Ureter (tissue), 1 donor: ENCODE results near the gene NDUFS2. TPM values are rescaled to one million over a fixed set of nuclear protein-coding genes. Genes with fewer than 3 reads are reported as not detected.
A peak's percentile ranks its signal among the peaks of the same experiment; 100 is the strongest.

Source experiments
- DNase-seq: peaks from one replicate; pipeline ENCODE4 v3.0.0-alpha.2; 2020; ENCODE audit warnings: low spot score
- total RNA-seq: library from RNA; stranded (reverse); gene quantifications from one replicate; pipeline ENCODE4 v1.2.4, GENCODE V29; 2023
- donor health status: DM: yes; HTN: yes; CAD: no.

Gene NDUFS2
- total RNA-seq, 1 donor from 2014 or later: 94.1 TPM

DNA sequence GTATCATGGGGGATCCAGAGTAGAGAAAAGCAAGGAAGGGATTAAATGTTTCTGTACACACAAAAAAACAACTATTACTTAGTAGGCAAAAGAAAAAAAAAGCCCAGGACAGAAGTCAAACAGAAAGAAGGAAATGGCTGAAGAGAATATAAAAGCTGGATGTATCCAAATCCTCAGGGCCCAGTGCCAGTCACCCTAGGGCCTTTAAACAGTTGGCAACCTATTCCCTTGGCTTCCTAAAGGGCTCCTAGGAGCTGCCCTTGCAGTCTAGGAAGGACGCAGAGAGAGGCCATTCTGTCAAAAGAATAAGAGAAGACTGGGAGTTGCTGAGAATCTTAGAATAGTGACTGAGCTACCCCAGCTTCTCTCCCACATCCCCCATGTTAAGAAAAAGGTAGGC, 29.8 kb upstream of the NDUFS2 start:
- no peak for DNase-seq

- DNase-seq: no peak
Measured at GRCh38 chr1:161172776-161173376, 29.3 kb upstream of the NDUFS2 start.

DNA sequence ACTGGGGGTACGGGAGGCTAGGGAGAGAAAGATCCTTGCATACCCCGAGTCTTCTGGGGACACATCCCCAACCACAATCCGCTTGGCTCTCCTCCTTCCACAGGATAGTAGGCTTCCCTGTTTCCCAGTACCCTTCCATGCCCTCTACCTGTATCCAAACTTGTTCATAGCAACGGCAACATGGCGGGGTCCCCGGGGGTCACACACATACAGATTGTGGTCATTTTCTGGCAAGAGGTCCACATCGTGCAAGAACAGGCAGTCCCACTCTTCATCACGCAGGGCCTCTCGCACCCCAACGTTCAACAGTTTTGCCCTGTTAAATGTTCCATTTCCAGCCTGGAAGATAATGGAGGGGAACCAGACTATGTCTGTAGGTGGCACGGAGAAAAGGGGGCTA, 28.5 kb upstream of the NDUFS2 start:
- DNase-seq: no peak

DNA sequence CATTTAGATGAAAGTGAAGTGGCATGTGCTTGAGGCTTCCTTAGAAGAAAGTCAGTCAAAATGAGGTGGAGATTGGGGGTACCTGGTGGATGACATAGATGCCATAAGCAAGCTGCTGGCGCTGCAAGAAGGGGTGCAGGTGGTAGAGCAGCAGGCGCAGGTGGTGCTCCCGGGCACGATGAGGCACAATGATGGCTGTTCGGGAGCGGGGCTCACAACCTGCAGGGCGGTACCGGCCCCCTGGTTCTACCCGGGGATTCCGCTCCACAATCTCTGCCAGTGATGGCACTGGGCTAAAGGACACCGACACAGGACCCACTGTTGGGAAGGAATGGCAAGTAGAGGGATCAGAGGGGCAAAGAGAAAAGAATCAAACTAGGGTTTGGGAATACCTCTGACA, 27.3 kb upstream of the NDUFS2 start:
- no peak for DNase-seq

DNA sequence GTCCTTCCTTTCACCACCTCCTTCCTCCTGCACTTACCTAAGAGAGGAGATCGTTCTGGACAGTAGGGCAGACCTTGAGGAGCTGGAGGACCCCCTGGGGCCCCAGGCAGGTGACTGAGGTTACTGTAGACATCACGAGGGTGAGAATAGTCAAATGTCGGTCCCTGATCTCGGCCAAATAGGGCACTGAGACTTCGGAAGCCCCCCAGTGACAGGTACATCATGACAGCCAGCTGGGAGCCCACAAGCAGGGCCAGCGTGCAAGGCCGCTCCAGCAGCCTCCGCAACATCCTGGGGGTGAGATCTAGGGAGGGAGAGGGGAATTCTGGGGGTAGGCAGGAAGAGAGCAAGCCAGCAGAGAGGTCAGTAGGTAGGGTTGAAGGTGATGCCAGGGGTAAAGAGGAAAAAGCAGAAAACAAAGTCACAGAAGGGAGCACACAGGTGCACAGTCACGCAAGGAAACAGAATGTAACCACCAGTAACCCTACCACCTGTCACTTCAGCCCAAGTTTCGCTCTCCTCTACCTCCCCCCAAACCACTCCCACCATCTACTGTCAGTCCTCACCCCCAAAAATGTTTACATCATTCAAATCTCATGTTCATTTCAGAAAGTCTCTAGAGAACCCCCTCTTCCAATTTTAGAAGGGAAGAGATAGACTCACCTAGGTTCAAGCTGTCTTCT, 26.3 kb upstream of the NDUFS2 start:
- DNase-seq: no peak

GRCh38 chr1:161176468-161177111, 25.6 kb upstream of the NDUFS2 start:
- no peak for DNase-seq

- DNase-seq: peak; percentile 94
Measured at GRCh38 chr1:161177112-161177935, 24.8 kb upstream of the NDUFS2 start, which contains the start of gene B4GALT3. B4GALT3 (minus strand) TSS chr1:161177507; CDS start chr1:161176060, 1,447 bp downstream.

DNA sequence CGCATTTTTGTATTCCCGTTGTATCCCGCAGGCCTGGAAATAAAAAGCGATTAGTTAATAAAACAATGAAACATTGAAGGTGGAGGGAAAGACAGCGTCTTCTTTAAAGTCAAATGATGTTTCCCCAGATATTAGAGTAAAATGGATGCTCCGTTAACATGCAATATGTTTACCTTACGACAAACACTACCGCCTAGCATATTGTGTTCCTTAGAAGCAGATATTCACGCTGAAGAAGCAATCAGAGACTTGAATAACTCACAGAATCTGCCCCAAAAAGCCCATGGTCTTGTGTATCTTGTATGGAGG, 24.3 kb upstream of the NDUFS2 start:
- no peak for DNase-seq

GRCh38 chr1:161179698-161180097, 22.5 kb upstream of the NDUFS2 start:
- no peak for DNase-seq

- no peak for DNase-seq
Measured at GRCh38 chr1:161180639-161181038, 21.5 kb upstream of the NDUFS2 start.

DNA sequence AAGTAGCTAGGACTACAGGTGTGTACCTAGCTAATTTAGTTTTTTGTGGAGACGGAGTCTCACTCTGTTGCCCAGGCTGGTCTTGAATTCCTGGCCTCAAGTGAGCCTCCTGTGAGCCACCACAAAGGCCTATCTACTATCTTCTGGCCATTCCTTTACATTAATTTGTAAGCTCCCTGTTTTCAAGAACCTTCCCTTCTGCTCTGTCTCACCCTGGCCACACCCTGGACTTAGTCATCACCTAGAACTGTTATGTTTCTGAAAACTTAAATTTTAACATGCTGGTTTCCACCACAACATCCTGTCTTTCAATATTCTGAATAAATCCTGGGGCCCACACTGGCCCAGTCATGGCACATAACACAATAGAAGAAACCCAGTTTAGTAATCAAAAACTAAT, 20.0 kb upstream of the NDUFS2 start:
- DNase-seq: no peak

- no peak for DNase-seq
Measured at GRCh38 chr1:161185282-161185682, 16.9 kb upstream of the NDUFS2 start.

- DNase-seq: no peak
Measured at GRCh38 chr1:161185732-161186311, 16.3 kb upstream of the NDUFS2 start.

DNA sequence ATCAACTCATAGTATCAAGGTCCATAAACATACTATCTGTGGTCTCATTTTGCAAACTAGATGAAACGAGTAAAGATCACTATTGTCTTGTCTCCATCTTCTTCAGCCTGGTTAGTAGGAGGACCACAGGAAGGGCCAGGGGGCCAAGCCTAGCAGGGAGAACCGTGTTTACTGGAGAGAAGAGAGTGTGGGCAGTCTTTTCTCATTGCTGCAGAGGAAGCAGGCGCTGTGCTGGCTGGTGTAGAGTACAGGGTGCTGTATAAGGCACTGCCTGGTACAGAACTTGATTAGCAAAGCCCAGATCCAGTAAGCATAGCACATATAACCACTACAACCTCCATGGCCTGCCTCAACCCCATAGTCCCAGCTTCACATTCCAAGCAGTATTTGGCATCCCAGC, 14.9 kb upstream of the NDUFS2 start:
- DNase-seq: no peak

DNA sequence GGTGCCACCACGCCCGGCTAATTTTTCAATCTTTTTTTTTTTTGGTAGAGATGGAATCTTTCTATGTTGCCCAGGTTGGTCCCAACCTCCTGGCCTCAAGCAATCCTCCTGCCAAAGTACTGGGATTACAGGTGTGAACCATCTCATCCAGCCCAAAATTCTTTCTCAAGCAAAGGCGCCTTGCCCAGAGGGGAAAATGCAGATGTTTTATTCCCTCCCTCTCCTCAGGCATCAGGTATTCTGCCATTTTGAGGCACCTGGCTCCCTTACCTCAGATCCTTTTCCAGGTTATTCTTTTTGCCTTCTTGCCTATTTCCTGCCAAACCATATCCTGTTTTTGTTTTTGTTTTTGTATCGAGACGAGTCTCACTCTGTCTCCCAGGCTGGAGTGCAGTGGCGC, 13.8 kb upstream of the NDUFS2 start:
- no peak for DNase-seq

DNA sequence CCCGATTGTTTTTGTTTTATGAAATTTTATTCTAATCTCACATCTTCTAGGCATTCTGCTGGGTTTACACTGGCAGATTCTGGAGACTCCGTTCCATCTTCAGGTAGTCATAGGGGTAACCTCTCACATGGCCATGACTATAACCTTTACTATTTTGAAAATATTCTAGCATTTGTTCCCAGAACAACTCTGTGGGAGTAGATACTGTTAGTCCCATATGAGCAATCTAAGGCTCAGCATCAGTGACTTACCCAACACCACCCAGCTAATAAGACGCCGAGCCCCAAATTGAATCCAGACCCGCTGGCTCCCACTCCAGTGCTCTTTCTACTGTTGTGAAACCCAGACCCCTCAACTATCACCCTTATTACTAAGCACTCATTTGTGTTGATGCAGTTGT, 13.1 kb upstream of the NDUFS2 start:
- DNase-seq: no peak

DNA sequence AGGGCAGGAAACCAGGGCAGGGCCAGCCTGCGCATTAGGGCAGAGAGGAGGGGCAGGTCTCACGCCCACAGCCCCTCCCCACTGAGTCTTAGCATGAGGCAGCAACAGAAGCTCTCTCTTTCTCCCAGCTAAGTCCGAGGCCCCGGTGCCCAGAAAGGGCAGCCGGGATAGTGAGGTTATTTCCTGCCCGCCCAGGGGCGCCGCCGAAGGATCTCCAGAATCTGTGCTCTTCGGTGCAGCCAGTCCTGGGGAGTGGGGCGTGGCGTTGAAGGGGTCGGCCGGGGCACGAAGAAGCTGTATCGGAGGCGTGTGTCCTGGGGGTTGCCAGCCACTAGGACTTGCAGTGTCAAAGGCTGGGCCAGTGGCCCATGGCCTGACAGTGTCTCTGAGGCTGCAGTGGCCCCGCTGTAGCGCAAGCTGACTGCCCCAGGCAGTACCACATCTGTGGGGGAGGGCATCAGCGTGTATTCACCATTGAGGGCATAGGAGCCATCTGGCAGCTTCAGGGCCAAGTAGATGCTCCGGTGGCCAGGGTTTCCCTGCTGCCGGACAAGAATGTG, 11.1 kb upstream of the NDUFS2 start:
- no peak for DNase-seq

GRCh38 chr1:161191971-161192370, 10.2 kb upstream of the NDUFS2 start:
- no peak for DNase-seq

- DNase-seq: no peak
Measured at GRCh38 chr1:161192476-161193465, 9.4 kb upstream of the NDUFS2 start.

DNA sequence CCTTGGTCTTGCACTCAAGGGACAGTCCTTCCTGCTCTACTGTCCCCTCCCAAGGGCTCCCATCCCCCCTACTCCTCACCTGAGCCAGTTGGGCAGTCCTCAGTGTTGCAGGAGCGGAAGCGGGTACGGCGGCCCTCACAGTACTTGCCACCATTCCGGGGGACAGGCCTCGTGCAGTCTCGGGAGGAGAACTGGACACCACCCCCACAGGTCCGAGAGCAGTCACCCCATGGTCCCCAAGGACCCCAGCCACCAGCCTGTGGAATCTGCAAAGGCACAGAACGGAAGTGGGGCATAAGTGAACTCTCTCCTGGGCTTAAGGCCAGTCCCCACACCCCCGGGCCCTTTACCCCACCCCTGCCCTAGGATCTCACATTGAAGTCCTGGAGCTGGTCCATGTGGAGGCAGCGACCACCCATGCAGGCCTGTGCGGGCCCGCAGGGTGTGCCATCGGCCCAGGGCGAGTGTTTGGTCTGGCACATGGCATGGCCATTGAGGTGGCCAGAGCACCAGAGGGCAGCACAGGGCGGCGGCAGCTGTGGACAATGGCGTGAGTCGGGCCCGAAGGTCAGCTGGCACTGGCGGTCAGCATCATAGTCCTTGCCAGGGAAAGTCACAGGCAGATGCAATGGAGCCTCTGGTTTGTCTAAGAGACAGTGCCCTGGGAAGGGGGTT, 8.5 kb upstream of the NDUFS2 start:
- no peak for DNase-seq
